Forelimb muscle (tissue), 1 donor: Measurements from ENCODE around the gene TMEM255B. TPM values are rescaled to one million over a fixed set of nuclear protein-coding genes. Genes with fewer than 3 reads are reported as not detected.
"Not testable (repeated sequence)": the region's sequence is repeated elsewhere in the genome, so short reads cannot be mapped to it uniquely, and the experiment has no call there.

Source experiments
- DNase-seq: peaks from one replicate; pipeline ENCODE4 v3.0.0-alpha.2; 2013; ENCODE audit warnings: low read depth
- polyA plus RNA-seq: library from polyadenylated mRNA; unstranded; fragments of 120-200 nt; gene quantifications from one replicate; pipeline ENCODE4 v1.2.1, GENCODE V29; 2013; ENCODE audit not compliant: insufficient read length

TMEM255B gene
- polyA plus RNA-seq, 1 donor: 7.2 TPM

- no peak for DNase-seq
Measured at GRCh38 chr13:113816254-113816929, 57.4 kb downstream of the TMEM255B start.

- DNase-seq: no peak
Measured at GRCh38 chr13:113816946-113817859, 58.2 kb downstream of the TMEM255B start.

DNA sequence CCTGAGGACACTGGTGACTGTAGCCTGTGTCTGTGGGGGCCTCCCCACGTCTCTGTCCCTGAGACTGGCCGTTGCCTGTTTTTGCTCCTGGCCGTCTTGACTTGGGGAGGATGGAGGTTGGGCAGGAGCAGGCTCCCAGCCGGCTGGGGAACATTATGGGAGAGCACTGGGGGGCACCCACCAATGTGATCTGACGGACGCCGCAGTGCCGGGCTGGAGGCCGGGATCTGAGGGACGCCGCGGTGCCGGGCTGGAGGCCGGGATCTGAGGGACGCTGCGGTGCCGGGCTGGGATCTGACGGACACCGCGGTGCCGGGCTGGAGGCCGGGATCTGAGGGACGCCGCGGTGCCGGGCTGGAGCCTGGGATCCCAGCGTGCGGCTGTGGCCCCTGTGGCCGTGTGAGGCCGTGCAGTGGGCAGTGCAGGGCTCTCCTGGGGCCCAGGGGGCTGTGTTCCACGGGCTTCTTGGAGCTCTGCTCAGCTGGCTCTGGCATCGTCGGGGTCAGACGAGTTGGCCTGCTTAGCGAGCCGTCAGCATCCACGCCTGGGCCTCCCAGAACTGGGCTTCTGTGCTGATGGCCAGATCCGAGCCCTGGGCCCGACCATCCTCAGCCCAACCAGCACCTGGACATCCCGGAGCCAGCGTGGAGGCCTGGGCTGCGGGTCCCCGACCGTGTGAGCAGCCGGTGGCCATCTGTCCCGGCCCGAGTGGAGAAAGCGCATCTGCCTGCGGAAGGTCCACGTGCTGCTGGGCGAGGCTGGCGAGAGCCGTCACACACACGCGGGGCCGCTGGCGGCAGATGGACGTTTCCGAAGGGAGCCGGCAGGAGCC lies 59.0 kb downstream of the TMEM255B start:
- DNase-seq: no peak

GRCh38 chr13:113818700-113819295 lies 59.8 kb downstream of the TMEM255B start:
- no peak for DNase-seq

GRCh38 chr13:113819341-113819730 lies 60.3 kb downstream of the TMEM255B start:
- DNase-seq: no peak

DNA sequence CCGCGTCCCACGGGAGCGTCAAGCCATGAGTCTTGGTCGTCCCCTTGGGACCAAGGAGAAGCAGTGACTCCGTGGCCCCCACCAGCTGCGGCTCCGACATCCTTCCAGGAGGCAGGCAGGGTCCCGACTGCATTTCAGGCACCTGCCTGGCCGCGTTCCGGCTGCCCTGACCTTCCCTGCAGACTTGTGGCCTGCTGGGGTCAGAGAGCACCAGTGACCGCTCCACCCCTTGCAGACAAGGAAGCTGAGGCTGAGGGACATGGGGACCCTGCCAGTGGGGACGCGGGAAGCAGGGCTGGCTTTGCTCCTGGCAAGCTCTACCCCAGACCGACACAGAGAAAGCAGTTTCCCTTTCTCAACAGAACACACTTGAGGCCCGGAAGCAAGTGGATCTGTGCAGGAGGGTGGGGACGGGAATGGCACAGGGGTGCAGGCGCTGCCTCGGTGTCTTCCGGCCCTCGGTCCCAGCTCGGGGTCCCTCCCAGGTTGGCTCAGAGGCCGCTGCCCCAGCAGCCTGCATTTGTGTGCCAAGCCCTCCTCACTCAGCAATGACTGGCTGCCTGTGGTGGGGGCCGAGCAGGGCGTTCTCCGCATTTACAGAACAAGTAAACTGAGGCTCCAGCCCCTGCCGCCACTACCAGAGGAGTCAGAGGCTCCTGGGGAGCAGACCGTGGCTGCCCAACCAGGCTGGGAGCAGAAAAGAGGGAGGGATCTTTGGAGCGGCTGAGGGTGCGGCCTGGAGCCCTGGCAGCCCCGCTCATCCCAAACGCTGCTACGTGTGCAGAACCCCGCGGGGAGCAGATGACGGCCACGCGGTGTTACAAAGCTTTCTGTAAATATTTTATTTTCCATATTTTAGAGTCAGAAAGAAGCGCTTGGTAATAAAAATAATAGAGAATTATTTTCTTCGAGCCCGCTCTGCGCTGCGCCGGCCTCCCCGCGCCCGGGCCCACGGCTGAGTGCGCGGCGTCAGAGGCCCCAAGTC lies 61.0 kb downstream of the TMEM255B start:
- no peak for DNase-seq

DNA sequence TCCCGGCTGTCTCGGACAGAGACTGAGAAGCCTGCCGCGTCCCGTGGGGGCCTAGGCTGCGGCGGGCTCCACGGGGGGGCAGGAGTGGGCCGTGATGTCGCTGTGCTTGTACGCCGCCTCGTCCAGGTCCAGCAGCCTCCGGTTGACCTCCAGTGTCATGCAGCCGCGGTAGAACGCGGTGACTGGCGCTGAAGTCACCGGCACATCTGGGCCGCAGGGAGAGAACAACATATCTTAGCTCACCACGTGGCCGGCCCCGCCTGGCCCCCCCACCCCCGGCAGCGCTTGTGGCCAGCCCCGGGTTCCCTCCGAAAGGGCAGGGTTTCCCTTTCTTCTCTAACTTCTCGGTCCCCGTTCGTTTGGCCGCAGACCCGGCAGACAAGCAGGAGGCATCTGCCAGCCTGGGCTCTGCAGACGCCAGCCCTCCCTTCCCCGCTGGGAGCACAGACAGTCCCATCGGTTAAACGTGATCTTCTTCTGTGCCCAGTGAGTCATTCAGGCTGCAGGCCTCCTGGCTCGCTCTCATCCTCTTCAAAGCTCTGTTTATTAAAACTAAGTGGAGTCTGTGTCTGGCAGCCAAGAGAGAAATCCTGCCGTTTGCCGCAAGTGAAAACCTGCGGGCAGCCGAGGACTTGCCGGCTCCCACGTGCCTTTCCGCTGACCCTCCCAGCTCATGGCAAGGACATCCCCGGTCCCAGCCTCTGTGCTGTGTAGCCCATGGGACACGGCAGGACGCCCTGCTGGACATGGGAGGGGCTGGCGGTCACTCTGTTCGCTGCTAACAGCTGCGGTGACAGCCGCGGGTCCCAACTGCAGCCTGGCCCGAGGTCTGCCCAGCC lies 62.0 kb downstream of the TMEM255B start:
- no peak for DNase-seq

GRCh38 chr13:113821847-113822246 lies 62.8 kb downstream of the TMEM255B start:
- no peak for DNase-seq

DNA sequence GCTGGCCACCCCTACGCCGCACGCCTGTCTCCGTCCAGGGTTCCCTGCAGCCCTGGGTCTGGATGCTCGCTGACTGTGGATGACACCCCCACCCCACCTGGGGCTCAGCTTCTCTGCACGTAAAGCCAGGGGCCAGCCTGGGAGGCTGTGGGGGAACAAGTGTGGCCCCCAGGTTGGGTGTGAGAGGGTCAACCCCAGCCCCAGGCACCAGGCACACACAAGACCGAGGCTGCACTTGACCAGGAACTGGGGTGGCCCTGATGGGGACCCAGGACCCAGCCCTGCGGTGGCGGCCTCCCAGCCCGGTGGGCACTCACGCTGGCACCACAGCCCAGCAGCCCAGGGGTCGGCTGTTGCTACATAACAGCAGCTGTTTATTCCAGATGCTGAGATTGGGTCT lies 63.2 kb downstream of the TMEM255B start:
- no peak for DNase-seq

DNA sequence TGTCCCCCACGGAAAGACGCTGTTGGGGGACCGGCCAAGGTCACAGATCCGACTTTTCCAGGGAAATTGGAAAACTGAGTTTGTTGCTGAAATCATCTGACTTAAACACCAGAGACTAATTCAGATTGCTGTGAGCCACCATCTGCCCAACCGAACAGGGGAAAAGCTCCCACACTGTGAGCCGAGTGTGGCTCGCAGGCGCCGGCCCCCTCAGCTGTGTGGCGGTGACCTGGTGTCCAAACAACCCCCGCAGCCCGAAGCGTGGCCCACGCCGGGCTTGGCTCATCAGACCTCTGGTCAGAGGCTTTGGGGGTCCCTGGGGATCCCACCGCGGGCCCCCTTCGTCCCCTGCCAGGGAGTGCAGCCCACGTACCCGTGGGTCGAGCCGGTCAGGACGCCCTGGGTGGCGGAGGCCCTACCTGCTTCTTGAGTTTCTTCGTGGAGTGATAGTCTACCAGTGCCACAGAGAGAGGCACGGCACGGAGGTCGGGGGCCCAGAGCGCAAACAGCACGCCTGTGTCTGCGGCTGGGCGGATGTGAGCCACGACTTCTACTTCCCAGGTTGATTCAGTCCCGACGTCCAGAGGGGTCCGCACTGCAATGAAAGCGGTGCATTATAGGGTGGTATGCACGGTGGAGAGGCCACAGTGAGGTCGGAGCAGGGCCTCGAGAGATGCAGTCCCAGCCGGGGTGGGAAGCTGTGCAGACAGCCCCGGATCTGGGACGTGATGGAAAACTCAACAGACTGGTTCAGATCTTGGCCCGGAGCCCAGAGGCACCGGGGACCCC lies 64.1 kb downstream of the TMEM255B start:
- no peak for DNase-seq

DNA sequence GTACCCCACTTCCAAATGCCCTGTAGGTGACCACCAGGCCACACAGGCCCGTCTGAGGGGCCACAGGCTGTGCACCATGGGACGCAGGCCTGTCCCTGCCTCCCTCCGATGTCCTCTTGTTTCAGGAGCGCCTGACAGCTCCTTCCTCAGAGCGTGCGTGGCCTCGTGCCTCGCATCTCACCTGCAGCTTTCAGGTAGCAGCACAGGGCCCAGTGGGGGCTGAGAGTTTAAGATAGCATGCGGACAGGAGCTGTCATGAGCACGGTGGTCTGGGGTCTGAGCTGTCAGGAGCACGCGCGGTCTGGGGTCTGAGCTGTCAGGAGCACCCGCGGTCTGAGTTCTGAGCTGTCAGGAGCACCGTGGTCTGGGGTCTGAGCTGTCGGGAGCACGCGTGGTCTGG lies 64.7 kb downstream of the TMEM255B start:
- no peak for DNase-seq

DNA sequence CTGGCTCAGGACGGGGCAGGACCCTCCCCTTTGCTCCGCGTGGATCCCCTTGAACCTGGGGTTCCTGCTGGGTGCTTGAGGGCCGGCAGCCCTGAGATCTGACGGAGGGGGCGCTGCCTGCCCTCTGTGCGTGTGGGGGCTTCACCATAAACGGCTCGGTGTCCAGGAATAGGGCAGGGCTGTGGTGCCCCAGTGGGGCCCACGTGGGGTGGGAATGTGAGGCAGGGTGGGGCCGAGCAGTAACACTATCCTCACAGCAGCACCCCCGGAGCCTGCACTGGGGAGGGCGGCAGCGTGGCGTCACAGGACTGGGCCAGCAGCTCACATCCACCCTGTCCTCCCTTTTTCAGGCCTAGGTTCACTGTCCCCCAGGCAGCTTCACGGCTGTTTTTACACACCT lies 66.8 kb downstream of the TMEM255B start:
- no peak for DNase-seq

- DNase-seq: not testable (repeated sequence)
Measured at GRCh38 chr13:113826446-113826845, 67.4 kb downstream of the TMEM255B start.

GRCh38 chr13:113827021-113827420 lies 68.0 kb downstream of the TMEM255B start:
- no peak for DNase-seq

- DNase-seq: no peak
Measured at GRCh38 chr13:113828282-113828825, 69.3 kb downstream of the TMEM255B start.

GRCh38 chr13:113830426-113830950 lies 71.5 kb downstream of the TMEM255B start:
- DNase-seq: not testable (repeated sequence)

GRCh38 chr13:113831061-113831460 lies 72.0 kb downstream of the TMEM255B start:
- no peak for DNase-seq

GRCh38 chr13:113832205-113832604 lies 73.2 kb downstream of the TMEM255B start:
- DNase-seq: no peak
